Epithelial cell of esophagus (primary cell): ENCODE measurements around the gene TCERG1L.

Experiments
- DNase-seq: peaks from one replicate; pipeline ENCODE4 v3.0.0; 2010; ENCODE audit warnings: low read depth
- H3K4me3 ChIP-seq: 2 replicates; pipeline ENCODE4 v1.5.1; 2011; ENCODE audit warnings: mild to moderate bottlenecking, low read length, control low read depth
- CTCF ChIP-seq: IDR thresholded peaks from 2 replicates; pipeline ENCODE4 v1.5.1; 2011; ENCODE audit warnings: low read depth, mild to moderate bottlenecking, low read length, control low read depth, inconsistent platforms; ENCODE audit not compliant: insufficient read depth; ENCODE audit errors: missing control alignments

TCERG1L gene

DNA sequence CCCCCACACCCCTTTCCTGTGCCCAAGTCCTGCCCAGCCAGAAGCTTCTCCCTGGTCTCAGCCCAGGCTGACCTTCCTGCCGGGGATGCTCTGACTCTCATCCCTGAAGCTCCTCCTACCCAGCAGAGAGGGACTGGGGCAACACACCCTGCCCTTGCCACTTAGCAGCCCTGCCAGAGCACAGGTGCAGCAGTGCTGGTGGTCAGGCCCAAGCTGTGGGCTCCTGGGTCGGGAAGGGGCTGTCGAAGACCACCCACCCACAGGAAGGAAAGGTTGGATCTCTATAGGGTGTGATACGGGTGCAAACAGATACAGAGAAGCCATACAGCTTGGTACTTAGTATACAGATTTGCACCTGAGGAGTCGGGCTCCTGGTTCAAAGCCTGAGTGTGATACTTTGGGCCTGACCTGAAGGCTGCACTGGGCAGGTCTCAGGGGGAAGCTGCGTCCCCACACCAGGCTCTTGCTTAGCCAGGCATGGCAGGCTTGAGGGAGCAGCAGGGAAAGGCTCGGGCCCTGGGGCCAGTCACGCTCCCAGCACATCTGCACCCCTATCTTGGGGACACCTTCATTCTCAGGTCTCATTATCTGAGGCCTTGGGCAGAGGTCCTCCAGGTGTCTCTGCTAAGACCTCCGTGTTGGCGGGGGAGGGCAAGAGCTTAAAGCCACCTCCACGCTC lies 47.3 kb downstream of the TCERG1L start:
- H3K4me3 ChIP-seq = no peak overlapping the region
- no peak for DNase-seq
- TF ChIP-seq CTCF = no peak

GRCh38 chr10:131261890-131262475 lies 49.5 kb downstream of the TCERG1L start:
- H3K4me3 ChIP-seq = no peak overlapping the region
- no peak for DNase-seq
- no peak for TF ChIP-seq CTCF

- DNase-seq = no peak
- no peak overlapping the region for H3K4me3 ChIP-seq
- TF ChIP-seq CTCF = no peak
Measured at GRCh38 chr10:131260452-131261211, 50.9 kb downstream of the TCERG1L start.

DNA sequence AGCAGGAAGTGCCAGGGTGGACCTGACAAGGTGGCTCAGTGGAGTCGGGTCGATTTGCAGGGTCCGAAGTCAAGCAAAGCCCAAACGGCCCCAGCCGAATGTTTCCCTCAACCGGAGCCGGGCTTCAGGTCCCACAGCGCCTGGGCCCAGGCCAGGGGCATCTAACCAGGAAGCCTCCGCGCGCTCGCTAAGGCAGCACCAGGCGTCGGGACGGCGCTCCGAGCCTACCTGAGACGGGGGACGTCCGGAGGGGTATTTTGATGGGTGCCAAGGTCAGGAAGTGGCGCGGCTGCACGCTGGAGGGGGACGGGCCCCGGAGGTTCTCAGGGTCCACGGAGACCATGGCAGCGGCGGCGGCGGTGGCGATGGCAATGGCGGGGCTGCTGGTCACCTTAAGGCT lies 51.5 kb downstream of the TCERG1L start:
- H3K4me3 ChIP-seq = no peak overlapping the region
- no peak for DNase-seq
- no peak for TF ChIP-seq CTCF

DNA sequence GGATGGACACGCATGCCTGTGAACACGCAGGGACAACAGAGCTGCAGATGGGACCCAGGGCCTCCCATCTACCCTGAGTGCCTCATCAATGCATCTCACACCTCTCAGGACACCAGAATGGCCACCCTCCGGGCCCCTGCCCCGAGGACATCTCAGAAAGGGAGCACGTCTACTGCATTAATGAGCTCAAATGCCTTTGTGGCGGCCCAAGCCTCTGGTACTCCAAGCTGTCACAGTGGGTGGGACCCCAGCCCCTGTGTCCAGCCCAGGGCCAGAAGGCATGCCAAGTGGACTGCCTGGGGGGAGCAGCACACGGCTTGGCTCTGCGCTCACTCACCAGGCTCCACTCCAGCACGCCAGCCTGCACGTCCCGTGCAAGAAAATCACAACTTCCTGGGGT lies 52.0 kb downstream of the TCERG1L start:
- no peak for TF ChIP-seq CTCF
- DNase-seq = no peak
- H3K4me3 ChIP-seq = no peak overlapping the region

- DNase-seq = no peak
- no peak for TF ChIP-seq CTCF
- H3K4me3 ChIP-seq = no peak overlapping the region
Measured at GRCh38 chr10:131258256-131258655, 53.3 kb downstream of the TCERG1L start.

DNA sequence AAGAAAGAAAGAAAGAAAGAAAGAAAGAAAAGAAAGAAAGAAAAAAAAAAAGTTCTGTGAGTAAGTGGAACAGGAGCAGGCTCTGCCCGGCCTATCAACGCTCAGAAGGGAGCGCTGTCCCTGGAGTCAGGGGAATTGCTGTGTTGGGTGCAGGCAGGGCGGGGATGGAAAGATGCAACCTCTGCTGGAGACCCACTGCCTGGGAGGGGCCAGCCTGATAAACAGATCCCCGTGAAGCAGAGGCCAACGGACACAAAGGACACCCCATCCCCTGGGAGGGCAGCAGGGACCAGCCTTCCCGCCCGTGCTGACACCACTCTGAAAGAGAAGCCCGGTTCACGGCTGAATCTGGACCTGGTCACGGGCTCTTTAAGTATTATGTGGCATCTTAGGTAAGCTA lies 54.5 kb downstream of the TCERG1L start:
- H3K4me3 ChIP-seq = no peak overlapping the region
- DNase-seq = no peak
- TF ChIP-seq CTCF = no peak
